Natural killer cell (primary cell): ENCODE data around the gene PDXP. TPM values are rescaled to one million over a fixed set of nuclear protein-coding genes. Genes with fewer than 3 reads are reported as not detected.

Source experiments
- ATAC-seq, 3 donors: fragments of 150-1000 bp in 2 of 3; fragments of 200-7000 bp in 1 of 3; cut with Tn5 transposase; 1 replicate in 1 of 3; 2 replicates in 2 of 3; pipeline ENCODE4 v1.10.0; 2021; ENCODE audit warnings: mild to moderate bottlenecking in 2 of 3, moderate library complexity in 2 of 3
- DNase-seq, 2 donors: peaks; one replicate each; pipeline versions ENCODE4 v3.0.0 to v3.0.0-alpha.2; 2013 to 2021; ENCODE audit warnings: mixed read lengths in 1 of 2
- H3K27ac ChIP-seq: one replicate; pipeline ENCODE4 v1.5.1; 2013; ENCODE audit warnings: mild to moderate bottlenecking, low read length
- H3K27me3 ChIP-seq: one replicate; pipeline ENCODE4 v1.6.1; 2013; ENCODE audit warnings: low read length; ENCODE audit not compliant: control insufficient read depth, insufficient read depth
- H3K36me3 ChIP-seq: one replicate; pipeline ENCODE4 v1.6.1; 2013; ENCODE audit warnings: low read length; ENCODE audit not compliant: control insufficient read depth, insufficient read depth
- H3K4me1 ChIP-seq: one replicate; pipeline ENCODE4 v1.6.1; 2013; ENCODE audit warnings: low read length; ENCODE audit not compliant: control insufficient read depth, insufficient read depth
- H3K4me3 ChIP-seq: one replicate; pipeline ENCODE4 v1.5.1; 2013; ENCODE audit warnings: low read length
- H3K9me3 ChIP-seq: one replicate; pipeline ENCODE4 v1.6.1; 2013; ENCODE audit warnings: low read length; ENCODE audit not compliant: control insufficient read depth, insufficient read depth
- H3K27ac Mint-ChIP-seq, 2 donors: one replicate each; pipeline ENCODE4 v1.8.0; 2022; ENCODE audit warnings: mild to moderate bottlenecking in 2 of 2, mixed read lengths in 2 of 2, moderate library complexity in 1 of 2
- H3K27me3 Mint-ChIP-seq, 2 donors: one replicate each; pipeline ENCODE4 v1.8.0; 2022; ENCODE audit warnings: low read depth in 2 of 2, mixed read lengths in 2 of 2
- H3K36me3 Mint-ChIP-seq: one replicate; pipeline ENCODE4 v1.8.0; 2022; ENCODE audit warnings: mixed read lengths
- H3K4me1 Mint-ChIP-seq, 2 donors: one replicate each; pipeline ENCODE4 v1.8.0; 2022; ENCODE audit warnings: mixed read lengths in 2 of 2
- H3K4me3 Mint-ChIP-seq: one replicate; pipeline ENCODE4 v1.8.0; 2022; ENCODE audit warnings: mild to moderate bottlenecking, moderate library complexity, mixed read lengths
- H3K9me3 Mint-ChIP-seq, 2 donors: one replicate each; pipeline ENCODE4 v1.8.0; 2022; ENCODE audit warnings: mixed read lengths in 2 of 2
- WGBS: methylation state at CpG from one replicate; pipeline ENCODE4 v1.1.7; 2013; ENCODE audit warnings: missing lambda C conversion rate; ENCODE audit not compliant: insufficient coverage; 5-methylcytosine and 5-hydroxymethylcytosine counted together
- intact Hi-C: fragments of 100-400 bp; cut with micrococcal nuclease; formaldehyde crosslinking; loops from one replicate; pipeline ENCODE4 v1.14.2; 2022
- total RNA-seq, 4 donors: library from RNA; stranded (reverse); fragments of 120-200 nt in 1 of 4; gene quantifications; one replicate each; pipeline versions ENCODE4 v1.2.3 to v1.2.4, GENCODE V29; 2013 to 2022
- TF ChIP-seq, protein P1 (sequence below): fragments of 200-600 bp; IDR thresholded peaks from one replicate; pipeline ENCODE4 v1.8.0; 2022; ENCODE audit warnings: antibody characterized with exemption

Gene PDXP
- total RNA-seq, 3 donors from 2014 or later (not counting 1 experiment from before 2014, with no cell fraction given): 8.3 to 14.2 (median 13.4) TPM

DNA sequence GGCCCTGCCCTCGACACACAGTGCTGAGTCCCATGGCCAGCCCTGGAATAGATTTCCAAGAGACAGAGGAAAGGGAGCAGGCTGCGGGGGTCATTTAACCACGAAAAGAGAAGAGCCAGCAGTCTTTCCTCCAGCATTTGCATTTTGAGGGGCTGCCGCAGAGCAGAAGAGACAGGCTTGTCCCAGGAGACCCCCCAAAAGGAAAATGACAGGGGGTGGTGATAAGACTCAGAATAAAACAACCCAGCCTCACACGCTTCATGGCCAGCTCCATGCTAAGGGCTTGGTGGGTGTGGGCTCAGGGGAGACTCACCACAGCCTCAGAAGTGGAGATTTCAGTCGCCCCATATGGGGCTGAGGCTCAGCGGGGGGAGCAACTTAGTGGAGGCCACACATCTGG is 55.2 kb downstream of the PDXP start:
- Histone ChIP-seq H3K4me1 (no peaks in the 10 kb centered on the region), H3K4me3 (no peak overlapping the region), H3K27ac (no peak overlapping the region), H3K27me3 (no peaks in the 10 kb centered on the region), H3K36me3 (no peaks in the 10 kb centered on the region), H3K9me3 (no peaks in the 10 kb centered on the region)
- Mint-ChIP-seq H3K4me3 (no peak overlapping the region), H3K9me3 (no peaks in the 10 kb centered on the region), H3K27me3 (no peaks in the 10 kb centered on the region), H3K27ac (no peak overlapping the region), H3K36me3 (no peaks in the 10 kb centered on the region), H3K4me1 (no peaks in the 10 kb centered on the region)
- intact Hi-C loops: no loop called here
- ATAC-seq (no peak), DNase-seq (no peak)
- TF ChIP-seq, protein P1, sequence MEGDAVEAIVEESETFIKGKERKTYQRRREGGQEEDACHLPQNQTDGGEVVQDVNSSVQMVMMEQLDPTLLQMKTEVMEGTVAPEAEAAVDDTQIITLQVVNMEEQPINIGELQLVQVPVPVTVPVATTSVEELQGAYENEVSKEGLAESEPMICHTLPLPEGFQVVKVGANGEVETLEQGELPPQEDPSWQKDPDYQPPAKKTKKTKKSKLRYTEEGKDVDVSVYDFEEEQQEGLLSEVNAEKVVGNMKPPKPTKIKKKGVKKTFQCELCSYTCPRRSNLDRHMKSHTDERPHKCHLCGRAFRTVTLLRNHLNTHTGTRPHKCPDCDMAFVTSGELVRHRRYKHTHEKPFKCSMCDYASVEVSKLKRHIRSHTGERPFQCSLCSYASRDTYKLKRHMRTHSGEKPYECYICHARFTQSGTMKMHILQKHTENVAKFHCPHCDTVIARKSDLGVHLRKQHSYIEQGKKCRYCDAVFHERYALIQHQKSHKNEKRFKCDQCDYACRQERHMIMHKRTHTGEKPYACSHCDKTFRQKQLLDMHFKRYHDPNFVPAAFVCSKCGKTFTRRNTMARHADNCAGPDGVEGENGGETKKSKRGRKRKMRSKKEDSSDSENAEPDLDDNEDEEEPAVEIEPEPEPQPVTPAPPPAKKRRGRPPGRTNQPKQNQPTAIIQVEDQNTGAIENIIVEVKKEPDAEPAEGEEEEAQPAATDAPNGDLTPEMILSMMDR: no peak
- 75% methylated on average over 7 of the region's 7 CpGs for WGBS

DNA sequence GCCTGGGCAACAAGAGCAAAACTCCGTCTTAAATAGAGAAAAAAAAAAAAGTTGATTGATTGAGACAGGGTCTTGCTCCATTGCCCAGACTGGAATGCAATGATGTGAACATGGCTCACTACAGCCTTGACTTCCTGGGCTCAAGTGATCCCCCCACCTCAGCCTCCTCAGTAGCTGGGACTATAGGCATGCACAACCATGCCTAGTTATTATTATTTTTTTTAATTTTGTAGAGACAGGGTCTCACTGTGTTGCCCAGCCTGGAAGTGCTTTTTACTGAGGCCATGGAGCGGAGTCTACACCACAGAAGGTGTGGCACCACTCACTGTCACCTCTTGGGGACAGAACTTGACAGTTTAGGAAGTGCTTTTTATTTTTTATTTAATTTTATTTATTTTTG is 56.1 kb downstream of the PDXP start:
- no peaks in the 10 kb centered on the region for H3K9me3 Mint-ChIP-seq
- H3K4me3 ChIP-seq: no peak overlapping the region
- intact Hi-C loops: no loop called here
- no peak overlapping the region for H3K27ac ChIP-seq
- H3K4me1 Mint-ChIP-seq: no peaks in the 10 kb centered on the region
- no peaks in the 10 kb centered on the region for H3K27me3 Mint-ChIP-seq
- H3K4me1 ChIP-seq: no peaks in the 10 kb centered on the region
- no peaks in the 10 kb centered on the region for H3K27me3 ChIP-seq
- 96% methylated on average over 2 of the region's 2 CpGs for WGBS
- H3K4me3 Mint-ChIP-seq: no peak overlapping the region
- no peaks in the 10 kb centered on the region for H3K9me3 ChIP-seq
- ATAC-seq: no peak
- no peak for DNase-seq
- H3K27ac Mint-ChIP-seq: no peak overlapping the region
- H3K36me3 Mint-ChIP-seq: no peaks in the 10 kb centered on the region
- TF ChIP-seq, protein P1: no peak
- H3K36me3 ChIP-seq: no peaks in the 10 kb centered on the region

DNA sequence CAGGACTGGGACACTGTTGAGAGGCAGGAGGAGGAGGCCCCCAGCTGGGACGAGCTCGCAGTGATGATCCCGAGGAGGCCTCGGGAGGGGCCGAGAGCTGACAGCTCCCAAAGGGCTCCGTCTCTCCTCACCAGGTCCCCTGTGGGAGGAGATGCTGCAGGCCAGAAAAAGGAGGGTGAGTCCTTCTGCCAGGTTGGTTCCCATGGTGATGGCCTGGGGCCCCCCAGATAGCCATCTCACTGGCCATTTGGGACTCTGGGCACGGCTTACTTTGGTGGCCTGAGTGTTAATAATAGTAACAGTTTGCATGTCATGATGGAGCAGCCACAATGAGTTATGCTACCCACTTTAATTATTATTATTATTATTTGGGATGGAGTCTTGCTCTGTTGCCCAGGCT is 57.2 kb downstream of the PDXP start:
- 97% methylated on average over 6 of the region's 7 CpGs for WGBS
- Mint-ChIP-seq H3K4me1 (no peaks in the 10 kb centered on the region), H3K36me3 (no peaks in the 10 kb centered on the region), H3K4me3 (no peak overlapping the region), H3K27ac (no peak overlapping the region), H3K27me3 (no peaks in the 10 kb centered on the region), H3K9me3 (no peaks in the 10 kb centered on the region)
- TF ChIP-seq, protein P1: no peak
- ATAC-seq (no peak), DNase-seq (no peak)
- no peaks in the 10 kb centered on the region for H3K4me1 ChIP-seq
- no peaks in the 10 kb centered on the region for H3K36me3 ChIP-seq
- no peaks in the 10 kb centered on the region for H3K27me3 ChIP-seq
- H3K27ac ChIP-seq: no peak overlapping the region
- intact Hi-C loops: no loop called here
- no peak overlapping the region for H3K4me3 ChIP-seq
- H3K9me3 ChIP-seq: no peaks in the 10 kb centered on the region

Other genes starting within 250 kb of the PDXP start
- under 1 TPM; 0.33 to 0.49 (median 0.36) TPM for gene ELFN2, start 231.2 kb upstream of the PDXP start, total RNA-seq
- gene MFNG, start 172.3 kb upstream of the PDXP start, total RNA-seq: 100 to 1,000 TPM in 2 of 3 donors, 10 to 100 TPM in 1; 75.3 to 111 (median 110) TPM
- under 1 TPM; 0.09 to 0.16 (median 0.10) TPM for gene CARD10, start 139.3 kb upstream of the PDXP start, total RNA-seq
- gene CDC42EP1, start 98.2 kb upstream of the PDXP start, total RNA-seq: under 1 TPM in 2 of 3 donors, not detected in 1; 0.27 to 0.78 TPM
- gene LGALS2, start 78.6 kb upstream of the PDXP start, total RNA-seq: 1 to 10 TPM; 1.4 to 3.4 (median 2.6) TPM
- 10 to 100 TPM; 69.3 to 87.8 (median 80.2) TPM for gene GGA1, start 49.9 kb upstream of the PDXP start, total RNA-seq
- gene SH3BP1, start 19.1 kb upstream of the PDXP start, total RNA-seq: 100 to 1,000 TPM; 163 to 189 (median 163) TPM
- 100 to 1,000 TPM; 195 to 218 (median 214) TPM for gene LGALS1, start 16.9 kb downstream of the PDXP start, total RNA-seq
- gene NOL12, start 27.6 kb downstream of the PDXP start, total RNA-seq: 10 to 100 TPM; 28.0 to 45.1 (median 39.0) TPM
- 10 to 100 TPM; 25.1 to 38.5 (median 25.8) TPM for gene TRIOBP, start 38.3 kb downstream of the PDXP start, total RNA-seq
- 1 to 10 TPM in 1 of 3 donors, under 1 TPM in 2; 0.25 to 1.2 (median 0.28) TPM for gene GCAT, start 149.2 kb downstream of the PDXP start, total RNA-seq
- gene GALR3, start 164.7 kb downstream of the PDXP start, total RNA-seq: under 1 TPM in 2 of 3 donors, not detected in 1; 0.24 to 0.32 TPM
- 10 to 100 TPM; 23.0 to 28.7 (median 26.4) TPM for gene ANKRD54, start 185.6 kb downstream of the PDXP start, total RNA-seq
- gene EIF3L, start 190.7 kb downstream of the PDXP start, total RNA-seq: 100 to 1,000 TPM; 276 to 295 (median 291) TPM
- gene MICALL1, start 247.6 kb downstream of the PDXP start, total RNA-seq: 10 to 100 TPM; 24.6 to 34.3 (median 32.4) TPM